ENCODE data around the gene ACP7. TPM values are rescaled to one million over a fixed set of nuclear protein-coding genes. Genes with fewer than 3 reads are reported as not detected.
A peak's percentile ranks its signal among the peaks of the same experiment; 100 is the strongest.
"Not testable (repeated sequence)": the region's sequence is repeated elsewhere in the genome, so short reads cannot be mapped to it uniquely, and the experiment has no call there.

Gene ACP7
- total RNA-seq, 4 donors from 2014 or later: not detected

- ATAC-seq (ENCODE audit: low FRiP score) (no peak), DNase-seq (ENCODE audit: low spot score) (no peak)
- TF ChIP-seq CTCF (IDR thresholded peaks at IDR 0.05): no peak
These were observed 55.2 kb downstream of the ACP7 start for GRCh38 chr19:39139305-39139874.

GRCh38 chr19:39139971-39140453, 55.8 kb downstream of the ACP7 start:
- ATAC-seq (ENCODE audit: low FRiP score): no peak
- DNase-seq (ENCODE audit: low spot score): no peak
- no peak for TF ChIP-seq CTCF (IDR thresholded peaks at IDR 0.05)

GRCh38 chr19:39140594-39140993, 56.4 kb downstream of the ACP7 start:
- no peak for TF ChIP-seq CTCF (IDR thresholded peaks at IDR 0.05)
- no peak for DNase-seq (ENCODE audit: low spot score)
- no peak for ATAC-seq (ENCODE audit: low FRiP score)

GRCh38 chr19:39141929-39142328, 57.8 kb downstream of the ACP7 start:
- TF ChIP-seq CTCF (IDR thresholded peaks at IDR 0.05): no peak
- DNase-seq (ENCODE audit: low spot score): no peak
- no peak for ATAC-seq (ENCODE audit: low FRiP score)

- no peak for DNase-seq (ENCODE audit: low spot score)
- no peak for TF ChIP-seq CTCF (IDR thresholded peaks at IDR 0.05)
- no peak for ATAC-seq (ENCODE audit: low FRiP score)
These were observed 58.5 kb downstream of the ACP7 start for GRCh38 chr19:39142630-39143029.

- not testable (repeated sequence) for DNase-seq (ENCODE audit: low spot score)
These were observed 59.7 kb downstream of the ACP7 start for GRCh38 chr19:39143757-39144289.

GRCh38 chr19:39144290-39145071, 60.3 kb downstream of the ACP7 start:
- ATAC-seq (ENCODE audit: low FRiP score) (peak; percentile 7), DNase-seq (ENCODE audit: low spot score) (no peak)
- no peak for TF ChIP-seq CTCF (IDR thresholded peaks at IDR 0.05)

More at GRCh38 chr19:39143757-39144289, 59.7 kb downstream of the ACP7 start:
- not testable (repeated sequence) for ATAC-seq (ENCODE audit: low FRiP score)
